PFSK-1 (cell line): ENCODE data around the gene RIN3.

Source experiments
- POLR2AphosphoS5 ChIP-seq: IDR thresholded peaks from 2 replicates; pipeline ENCODE4 v1.6.1; 2012; ENCODE audit warnings: low read depth, mild to moderate bottlenecking, control low read depth, low read length, moderate library complexity
- SIN3A ChIP-seq: IDR thresholded peaks from 2 replicates; pipeline ENCODE4 v1.6.1; 2012; ENCODE audit warnings: mild to moderate bottlenecking, low read length, moderate library complexity, borderline replicate concordance; ENCODE audit not compliant: insufficient read depth
- TAF1 ChIP-seq: IDR thresholded peaks from 2 replicates; pipeline ENCODE4 v1.6.1; 2012; ENCODE audit warnings: low read length, control low read depth, borderline replicate concordance; ENCODE audit not compliant: insufficient read depth

DNA sequence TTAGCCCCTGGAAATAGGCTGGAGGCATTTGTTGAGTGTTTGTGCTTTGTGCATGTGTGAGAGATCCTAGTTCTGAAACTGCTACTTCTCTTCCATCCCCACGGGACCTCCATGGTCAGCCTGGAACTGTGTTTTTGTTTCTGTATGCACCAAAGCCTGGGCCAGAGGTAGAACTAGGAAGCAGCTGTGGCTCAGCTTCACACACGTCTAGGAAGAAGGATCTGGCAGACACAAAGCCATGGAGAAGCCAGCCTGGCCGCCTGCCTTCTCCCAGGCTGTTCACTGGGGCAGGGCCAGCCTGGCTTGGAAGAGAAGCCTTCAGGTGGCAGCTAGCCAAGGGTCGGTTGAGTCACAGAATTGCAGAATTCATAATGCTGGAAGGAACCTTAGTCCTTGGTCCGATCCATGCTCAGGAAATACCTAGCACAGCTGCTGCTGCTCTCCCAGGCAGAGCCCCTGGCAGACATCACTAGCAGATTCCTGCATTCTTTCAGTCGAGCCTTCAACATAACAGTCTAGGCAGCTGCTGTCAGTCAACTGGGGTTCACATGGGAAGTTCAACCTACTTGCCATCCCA lies 27.0 kb downstream of the RIN3 start:
- TF ChIP-seq TAF1 (no peak), POLR2AphosphoS5 (no peak), SIN3A (no peak)
